ENCODE results near the gene LMOD1. TPM values are rescaled to one million over a fixed set of nuclear protein-coding genes. Genes with fewer than 3 reads are reported as not detected.

The LMOD1 gene
- total RNA-seq, 1 donor from 2014 or later = 9.6 TPM

Small RNA genes lying within 50 kb of the gene (microRNA-seq; reads per million reads assigned to microRNA genes)
- not detected for gene MIR6739

Other genes starting within 250 kb of the LMOD1 start
- 24.7 TPM for gene IPO9, start 117.4 kb downstream of the LMOD1 start, total RNA-seq
- gene SHISA4, start 57.6 kb downstream of the LMOD1 start, total RNA-seq = 123 TPM
- 79.1 TPM for gene TIMM17A, start 9.0 kb upstream of the LMOD1 start, total RNA-seq
- gene RNPEP, start 36.1 kb upstream of the LMOD1 start, total RNA-seq = 17.4 TPM
- gene ELF3, start 64.0 kb upstream of the LMOD1 start, total RNA-seq = 2.0 TPM
- gene GPR37L1, start 176.4 kb upstream of the LMOD1 start, total RNA-seq = not detected
- gene ARL8A, start 198.2 kb upstream of the LMOD1 start, total RNA-seq = 74.5 TPM
- 1.2 TPM for gene PTPN7, start 214.1 kb upstream of the LMOD1 start, total RNA-seq
- 0.86 TPM for gene LGR6, start 247.3 kb upstream of the LMOD1 start, total RNA-seq

Data from cardiac septum (tissue), 1 donor.